ENCODE results near the gene GALNT1.

GRCh38 chr18:35619464-35619863 lies 37.9 kb downstream of the GALNT1 start:
- TF ChIP-seq CTCF (optimal IDR thresholded peaks at IDR 0.05 in 1 of 3, IDR thresholded peaks at IDR 0.05 in 1 of 3, conservative IDR thresholded peaks at IDR 0.05 in 1 of 3; ENCODE audit: extremely low read depth in 1 of 3, insufficient read depth in 2 of 3, low read length in 3 of 3): no peak
- no peak for TF ChIP-seq EZH2 (IDR thresholded peaks at IDR 0.05; ENCODE audit: low read length)

Measured in keratinocyte (primary cell).